Mucosa of stomach (tissue), 1 donor: ENCODE measurements around the gene NAPSA.

ENCODE experiments used
- H3K27me3 ChIP-seq: one replicate; pipeline ENCODE4 v1.7.0; 2013; ENCODE audit warnings: mild to moderate bottlenecking, low read length; ENCODE audit not compliant: control insufficient read depth, insufficient read depth
- H3K36me3 ChIP-seq: one replicate; pipeline ENCODE4 v1.7.0; 2013; ENCODE audit warnings: low read length; ENCODE audit not compliant: control insufficient read depth, insufficient read depth
- H3K4me1 ChIP-seq: one replicate; pipeline ENCODE4 v1.7.0; 2013; ENCODE audit warnings: mild to moderate bottlenecking, low read length; ENCODE audit not compliant: control insufficient read depth, insufficient read depth
- H3K4me3 ChIP-seq: one replicate; pipeline ENCODE4 v1.7.0; 2013; ENCODE audit warnings: low read length
- H3K9ac ChIP-seq: one replicate; pipeline ENCODE4 v1.7.0; 2013; ENCODE audit warnings: mild to moderate bottlenecking, low read length, moderate library complexity
- H3K9me3 ChIP-seq: one replicate; pipeline ENCODE4 v1.7.0; 2013; ENCODE audit warnings: mild to moderate bottlenecking, low read length, moderate library complexity; ENCODE audit not compliant: control insufficient read depth
- donor health status: Pancreatic carcinoma.

Gene NAPSA

DNA sequence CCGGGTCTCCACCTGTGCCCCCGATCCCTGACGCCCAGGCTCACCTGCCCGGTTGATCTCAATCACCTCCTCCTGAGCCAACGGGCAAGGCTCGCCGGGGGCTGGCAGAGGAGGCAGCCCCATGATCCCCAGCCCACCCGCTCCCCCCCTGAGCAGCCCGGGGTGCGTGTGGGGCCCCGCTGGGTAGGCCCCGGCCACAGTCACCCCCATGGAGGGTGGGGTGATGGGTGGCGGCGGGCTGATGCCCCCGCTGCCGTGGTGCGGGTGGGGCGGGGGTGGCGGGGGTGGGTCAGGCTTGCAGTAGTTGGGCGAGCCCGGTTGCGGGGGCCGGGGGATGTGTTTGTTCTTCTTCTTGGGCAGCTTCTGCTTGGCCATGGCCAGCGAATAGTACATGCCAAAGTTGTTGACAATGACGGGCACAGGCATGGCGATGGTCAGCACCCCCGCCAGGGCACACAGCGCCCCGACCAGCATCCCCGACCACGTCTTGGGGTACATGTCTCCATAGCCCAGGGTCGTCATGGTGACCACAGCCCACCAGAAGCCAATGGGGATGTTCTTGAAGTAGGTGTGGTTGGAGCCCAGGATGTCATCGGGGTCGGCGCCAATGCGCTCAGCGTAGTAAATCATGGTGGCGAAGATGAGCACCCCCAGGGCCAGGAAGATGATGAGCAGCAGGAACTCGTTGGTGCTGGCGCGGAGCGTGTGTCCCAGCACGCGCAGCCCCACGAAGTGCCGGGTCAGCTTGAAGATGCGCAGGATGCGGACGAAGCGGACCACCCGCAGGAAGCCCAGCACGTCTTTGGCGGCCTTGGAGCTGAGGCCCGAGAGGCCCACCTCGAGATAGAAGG lies 42.3 kb downstream of the NAPSA start:
- Histone ChIP-seq H3K9ac (no peak overlapping the region), H3K4me1 (peaks cover 4% of the 10 kb centered on the region), H3K9me3 (no peaks in the 10 kb centered on the region), H3K27me3 (peaks cover 31% of the 10 kb centered on the region), H3K4me3 (no peak overlapping the region), H3K36me3 (no peaks in the 10 kb centered on the region)

DNA sequence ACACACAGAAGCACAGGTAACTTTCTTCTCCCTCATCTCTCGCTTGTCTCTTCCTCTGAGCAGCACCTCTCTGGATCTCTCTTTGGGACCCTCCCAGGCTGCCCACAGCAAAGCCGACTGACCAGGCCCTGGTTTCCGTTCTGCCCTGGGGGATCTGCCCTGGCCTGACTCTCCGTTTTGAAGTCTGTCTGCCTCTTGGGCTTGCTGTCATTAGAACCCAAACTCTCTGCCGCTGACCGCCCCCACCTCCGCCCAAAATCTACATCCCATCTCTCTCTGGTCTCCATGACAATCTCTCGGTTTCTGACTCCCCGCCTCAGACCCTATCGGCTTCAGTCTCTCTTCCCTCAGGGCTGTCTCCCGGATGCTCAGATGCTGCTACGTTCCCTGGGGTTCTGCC lies 43.2 kb downstream of the NAPSA start:
- peaks cover 4% of the 10 kb centered on the region for H3K4me1 ChIP-seq
- no peak overlapping the region for H3K9ac ChIP-seq
- peaks cover 23% of the 10 kb centered on the region for H3K27me3 ChIP-seq

DNA sequence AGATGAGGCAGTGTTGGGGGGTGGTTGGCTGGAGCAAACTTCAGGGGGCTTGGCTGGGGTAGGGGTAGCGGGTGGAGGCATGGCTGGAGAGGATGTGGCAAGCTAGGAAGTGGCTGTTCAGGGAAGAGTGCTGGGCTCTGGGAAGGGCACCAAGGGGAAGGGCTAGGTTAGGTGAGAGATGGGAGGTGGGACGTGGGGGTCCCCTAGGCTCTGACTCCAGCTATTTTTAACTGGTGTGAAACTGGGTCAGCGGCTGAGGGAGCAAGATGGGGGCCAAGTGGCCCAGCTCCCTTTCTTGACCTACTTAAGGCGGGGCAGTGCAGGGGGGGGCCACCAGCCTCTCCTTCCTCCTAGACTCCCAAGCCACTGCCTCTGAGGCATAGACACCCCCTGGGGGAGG lies 43.6 kb downstream of the NAPSA start:
- no peak overlapping the region for H3K9ac ChIP-seq

More for the DNA sequence above, 43.2 kb downstream of the NAPSA start:
- H3K36me3 ChIP-seq: no peaks in the 10 kb centered on the region
- H3K9me3 ChIP-seq: no peaks in the 10 kb centered on the region
- no peak overlapping the region for H3K4me3 ChIP-seq

DNA sequence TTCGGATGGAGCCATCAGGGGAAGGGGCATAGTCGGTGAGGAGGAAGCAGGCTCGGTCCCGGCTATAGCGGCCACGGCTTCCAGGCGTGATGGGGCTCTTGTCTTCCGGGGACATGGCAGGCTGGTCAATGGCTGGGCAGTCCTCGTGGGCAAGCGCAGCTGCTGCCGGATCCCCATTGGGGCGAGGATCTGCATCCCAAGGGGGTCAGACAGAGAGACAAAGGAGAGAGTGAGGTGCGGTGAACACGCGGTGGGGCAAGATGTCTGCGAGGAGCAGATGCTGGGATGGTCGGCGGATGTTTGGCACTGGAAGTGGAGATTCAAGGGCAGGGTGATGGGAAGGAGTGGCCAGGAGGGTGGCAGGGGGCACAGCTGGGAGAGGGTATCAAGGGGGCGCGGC lies 44.8 kb downstream of the NAPSA start:
- no peaks in the 10 kb centered on the region for H3K4me1 ChIP-seq
- peaks cover 6% of the 10 kb centered on the region for H3K27me3 ChIP-seq
- no peak overlapping the region for H3K4me3 ChIP-seq
- no peaks in the 10 kb centered on the region for H3K9me3 ChIP-seq
- no peaks in the 10 kb centered on the region for H3K36me3 ChIP-seq
- H3K9ac ChIP-seq: no peak overlapping the region

More for the DNA sequence above, 43.6 kb downstream of the NAPSA start:
- no peaks in the 10 kb centered on the region for H3K9me3 ChIP-seq
- peaks cover 4% of the 10 kb centered on the region for H3K4me1 ChIP-seq
- H3K27me3 ChIP-seq: peaks cover 19% of the 10 kb centered on the region
- H3K36me3 ChIP-seq: no peaks in the 10 kb centered on the region
- no peak overlapping the region for H3K4me3 ChIP-seq

DNA sequence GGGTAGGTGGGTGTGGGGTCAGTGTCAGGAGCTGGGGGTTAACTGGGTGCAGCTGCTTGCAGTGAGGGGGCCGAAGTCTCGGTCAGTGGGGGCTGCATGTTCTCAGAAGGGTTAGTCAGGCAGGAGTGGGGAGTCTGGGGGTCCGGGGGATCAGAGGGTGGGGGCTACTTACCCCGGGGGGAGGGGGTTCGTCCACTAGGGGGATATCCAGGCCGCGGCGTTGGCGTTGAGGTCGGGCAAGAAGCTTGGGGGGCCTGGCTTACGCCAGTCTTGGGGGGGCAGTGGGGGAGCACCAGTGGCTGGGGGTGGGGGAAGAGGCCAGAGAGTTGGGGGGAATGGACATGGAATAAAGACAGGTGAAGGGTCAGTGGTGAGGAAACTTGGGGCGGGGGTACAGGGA lies 45.4 kb downstream of the NAPSA start:
- no peaks in the 10 kb centered on the region for H3K9me3 ChIP-seq
- H3K27me3 ChIP-seq: peaks cover 4% of the 10 kb centered on the region

DNA sequence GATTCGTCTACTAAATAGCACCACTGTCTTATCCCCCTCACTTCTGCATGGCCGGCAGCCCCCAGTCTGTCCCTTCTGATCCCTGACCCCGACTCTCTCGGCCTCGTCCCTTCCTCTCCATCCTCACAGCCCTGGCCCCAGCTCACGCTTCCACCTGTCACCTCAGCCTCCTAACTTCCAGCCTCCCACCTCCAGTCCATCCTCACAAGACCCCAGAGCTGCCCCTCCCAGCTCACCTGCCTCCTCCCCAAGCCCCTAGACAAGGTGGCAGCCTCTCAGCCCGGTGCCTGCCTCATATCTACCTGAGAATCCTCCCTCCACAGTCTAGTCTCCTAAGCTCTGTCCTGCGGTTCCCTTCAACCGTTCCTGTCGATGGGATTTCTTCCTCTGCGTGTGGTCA lies 46.3 kb downstream of the NAPSA start:
- Histone ChIP-seq H3K27me3 (peaks cover 12% of the 10 kb centered on the region), H3K4me1 (no peaks in the 10 kb centered on the region), H3K4me3 (no peak overlapping the region), H3K9me3 (no peaks in the 10 kb centered on the region), H3K36me3 (no peaks in the 10 kb centered on the region), H3K9ac (no peak overlapping the region)

More for the DNA sequence above, 45.4 kb downstream of the NAPSA start:
- no peaks in the 10 kb centered on the region for H3K36me3 ChIP-seq
- no peak overlapping the region for H3K4me3 ChIP-seq
- H3K4me1 ChIP-seq: no peaks in the 10 kb centered on the region
- H3K9ac ChIP-seq: no peak overlapping the region

DNA sequence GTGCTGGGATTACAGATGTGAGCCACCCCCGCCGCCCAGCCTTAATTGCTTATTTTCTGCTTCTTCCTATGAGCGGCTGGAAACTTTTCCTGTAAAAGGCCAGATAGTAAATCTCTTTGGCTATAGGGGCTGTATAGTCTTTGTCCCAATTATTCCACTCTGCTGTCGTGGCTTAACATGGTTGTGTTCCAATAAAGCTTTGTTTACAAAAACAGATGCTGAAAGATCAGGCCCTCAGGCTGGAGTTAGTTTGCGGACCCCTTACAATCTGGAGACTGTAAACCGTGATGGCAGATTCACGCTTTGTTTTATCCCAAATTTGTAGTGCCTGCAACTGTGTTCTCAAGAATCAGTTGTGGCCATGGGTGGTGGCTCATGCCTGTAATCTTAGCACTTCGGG lies 47.0 kb downstream of the NAPSA start:
- Histone ChIP-seq H3K36me3 (no peaks in the 10 kb centered on the region), H3K9me3 (no peaks in the 10 kb centered on the region), H3K9ac (no peak overlapping the region), H3K27me3 (peaks cover 17% of the 10 kb centered on the region), H3K4me3 (no peak overlapping the region), H3K4me1 (no peaks in the 10 kb centered on the region)

DNA sequence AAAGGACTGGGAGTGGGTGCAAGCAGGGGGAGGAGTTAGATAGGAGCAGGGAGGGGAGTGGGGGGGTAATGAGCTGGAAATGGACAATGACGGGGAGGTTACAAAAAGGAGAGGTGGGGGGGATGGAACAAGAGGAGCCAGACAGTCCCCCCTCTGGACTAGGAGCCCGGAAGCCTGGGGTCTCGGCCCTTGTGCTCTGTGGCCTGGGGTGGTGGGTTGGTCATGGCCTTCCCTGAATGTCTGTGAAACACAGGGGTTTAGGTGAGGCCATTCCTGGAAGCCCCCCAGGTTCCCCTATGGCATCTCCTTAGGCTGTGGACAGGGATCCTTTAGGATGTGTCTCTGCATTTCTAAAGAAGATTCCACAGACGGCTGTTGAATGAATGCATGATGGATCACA lies 48.3 kb downstream of the NAPSA start:
- Histone ChIP-seq H3K36me3 (no peaks in the 10 kb centered on the region), H3K4me3 (no peak overlapping the region), H3K27me3 (peaks cover 23% of the 10 kb centered on the region), H3K9me3 (no peaks in the 10 kb centered on the region), H3K4me1 (no peaks in the 10 kb centered on the region), H3K9ac (no peak overlapping the region)

DNA sequence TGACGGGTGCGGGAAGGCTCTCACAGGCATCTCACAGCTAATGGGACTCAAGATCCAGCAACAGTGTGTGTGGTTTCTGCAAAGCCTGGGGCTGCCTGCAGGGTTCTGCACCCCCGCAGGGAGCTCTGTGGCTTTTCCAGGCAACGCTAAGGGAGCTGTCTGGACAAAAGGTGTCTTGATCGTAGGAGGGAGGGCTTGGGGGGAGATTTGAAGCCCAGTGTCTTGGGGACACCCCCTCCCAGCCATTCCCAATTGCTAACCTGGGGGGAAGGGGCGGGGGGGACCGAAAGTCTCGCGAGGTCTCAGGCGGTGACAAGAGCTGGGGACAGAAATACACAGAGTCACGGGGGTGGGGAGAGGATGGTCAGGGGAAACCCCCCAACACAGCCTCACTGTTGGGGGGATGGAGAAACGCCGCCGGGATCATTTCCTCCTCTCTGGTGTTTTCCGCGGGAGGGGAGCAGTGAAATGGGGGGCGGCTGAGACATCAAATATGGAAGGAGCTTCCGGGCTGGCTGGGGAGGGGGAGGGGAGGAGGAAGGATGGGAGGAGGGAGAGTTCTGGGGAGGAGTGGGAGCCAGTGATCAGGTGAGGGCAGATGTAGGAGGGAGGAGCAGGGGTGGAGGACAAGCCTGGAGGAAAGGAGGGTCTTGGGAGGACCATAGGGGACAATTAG lies 49.5 kb downstream of the NAPSA start:
- Histone ChIP-seq H3K4me1 (no peaks in the 10 kb centered on the region), H3K4me3 (no peak overlapping the region), H3K9me3 (no peaks in the 10 kb centered on the region), H3K36me3 (no peaks in the 10 kb centered on the region), H3K9ac (no peak overlapping the region), H3K27me3 (peaks cover 27% of the 10 kb centered on the region)

DNA sequence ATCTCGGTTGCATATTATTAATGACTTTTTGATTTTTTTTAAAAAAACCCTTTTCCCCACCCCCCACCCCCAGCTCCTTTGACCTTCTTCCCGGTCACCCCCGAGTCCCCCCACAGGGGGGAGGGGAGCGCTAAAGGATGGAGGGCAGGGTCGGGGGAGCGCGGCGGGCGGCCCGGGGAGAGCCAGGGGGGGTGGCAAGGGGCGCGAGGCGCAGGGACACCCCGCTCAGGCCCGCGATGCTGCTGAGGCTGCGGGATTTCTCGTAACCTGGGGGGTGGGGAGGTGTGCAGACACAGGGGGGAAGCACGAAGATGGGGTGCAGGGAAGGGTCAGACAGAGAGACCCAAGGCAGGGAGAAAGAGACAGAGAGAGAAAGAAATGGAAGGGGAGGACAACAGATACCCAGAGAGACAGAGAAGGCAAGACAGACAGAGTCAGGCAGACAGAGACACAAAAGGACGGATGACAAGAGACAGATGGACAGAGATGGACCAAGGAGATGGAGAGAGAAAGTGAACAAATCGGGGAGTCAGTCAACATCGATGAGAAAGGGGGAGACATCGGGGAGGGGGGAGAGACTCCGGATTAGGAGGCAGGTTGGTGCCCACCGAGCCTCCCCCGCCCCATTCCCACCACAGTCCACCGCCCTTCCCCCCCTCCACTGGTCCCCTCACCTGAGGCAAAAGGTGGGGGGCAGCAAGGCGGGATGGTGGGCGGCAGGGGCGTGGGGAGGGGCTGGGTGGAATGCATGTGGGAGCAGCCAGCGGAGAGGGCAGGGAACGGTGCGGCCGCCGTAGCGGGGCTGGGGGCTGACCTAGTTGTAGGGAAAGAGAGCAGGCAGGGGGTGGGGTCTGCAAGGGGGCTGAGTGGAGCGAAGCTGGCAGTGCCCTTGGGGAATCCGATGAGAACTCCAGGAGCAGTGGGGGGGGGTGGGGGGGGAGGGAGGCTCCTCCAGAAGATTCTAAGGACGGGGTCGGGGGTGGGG lies 50.4 kb downstream of the NAPSA start:
- Histone ChIP-seq H3K9ac (no peak overlapping the region), H3K36me3 (no peaks in the 10 kb centered on the region), H3K9me3 (no peaks in the 10 kb centered on the region), H3K4me3 (no peak overlapping the region), H3K27me3 (peaks cover 27% of the 10 kb centered on the region), H3K4me1 (no peaks in the 10 kb centered on the region)

DNA sequence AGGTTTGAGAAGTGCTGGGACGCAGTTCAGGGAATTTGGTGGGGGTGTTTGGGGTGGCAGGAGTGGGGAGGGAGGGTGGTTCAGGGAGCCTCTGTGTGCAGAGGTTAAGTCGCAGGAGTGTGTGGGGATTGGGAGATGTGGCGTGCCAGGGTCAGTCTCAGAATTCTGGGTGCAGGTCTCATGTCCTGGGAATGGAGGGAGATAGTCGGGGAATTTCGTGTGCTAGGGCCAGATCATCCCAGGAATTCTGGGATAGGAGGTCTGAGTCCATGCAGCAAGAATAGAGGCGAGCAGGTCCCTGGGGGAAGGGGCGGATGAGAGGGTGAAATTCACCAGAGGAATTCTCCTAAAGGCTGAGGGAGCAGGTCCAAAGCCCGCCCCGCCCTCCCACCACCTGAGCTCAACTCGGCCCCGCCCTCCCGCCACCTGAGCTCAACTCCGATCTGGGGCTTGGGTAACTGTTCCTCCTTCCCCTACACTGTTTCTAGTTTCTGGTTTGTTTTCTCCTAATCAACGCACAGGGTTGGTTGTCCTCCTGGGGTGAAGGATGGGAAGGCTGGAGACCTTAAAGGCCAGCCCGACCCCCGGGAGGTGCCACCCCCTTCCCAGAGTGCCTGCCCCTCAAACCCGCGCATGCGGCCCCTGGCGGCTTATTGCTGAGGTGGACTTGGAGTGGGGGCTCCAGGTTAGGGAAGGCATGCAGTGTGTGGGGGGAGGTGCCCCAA lies 51.5 kb downstream of the NAPSA start:
- peaks cover 27% of the 10 kb centered on the region for H3K27me3 ChIP-seq

More for the DNA sequence above, 51.5 kb downstream of the NAPSA start:
- no peak overlapping the region for H3K9ac ChIP-seq
- H3K36me3 ChIP-seq: no peaks in the 10 kb centered on the region
- no peaks in the 10 kb centered on the region for H3K4me1 ChIP-seq
- no peak overlapping the region for H3K4me3 ChIP-seq
- H3K9me3 ChIP-seq: no peaks in the 10 kb centered on the region
